DMS79 (cell line): ENCODE results near the gene CCDC81.
A peak's percentile ranks its signal among the peaks of the same experiment; 100 is the strongest.

Experiments
- DNase-seq: peaks from one replicate; lab custom pipeline; 2025; lab: John Stamatoyannopoulos, UW

Gene CCDC81

DNA sequence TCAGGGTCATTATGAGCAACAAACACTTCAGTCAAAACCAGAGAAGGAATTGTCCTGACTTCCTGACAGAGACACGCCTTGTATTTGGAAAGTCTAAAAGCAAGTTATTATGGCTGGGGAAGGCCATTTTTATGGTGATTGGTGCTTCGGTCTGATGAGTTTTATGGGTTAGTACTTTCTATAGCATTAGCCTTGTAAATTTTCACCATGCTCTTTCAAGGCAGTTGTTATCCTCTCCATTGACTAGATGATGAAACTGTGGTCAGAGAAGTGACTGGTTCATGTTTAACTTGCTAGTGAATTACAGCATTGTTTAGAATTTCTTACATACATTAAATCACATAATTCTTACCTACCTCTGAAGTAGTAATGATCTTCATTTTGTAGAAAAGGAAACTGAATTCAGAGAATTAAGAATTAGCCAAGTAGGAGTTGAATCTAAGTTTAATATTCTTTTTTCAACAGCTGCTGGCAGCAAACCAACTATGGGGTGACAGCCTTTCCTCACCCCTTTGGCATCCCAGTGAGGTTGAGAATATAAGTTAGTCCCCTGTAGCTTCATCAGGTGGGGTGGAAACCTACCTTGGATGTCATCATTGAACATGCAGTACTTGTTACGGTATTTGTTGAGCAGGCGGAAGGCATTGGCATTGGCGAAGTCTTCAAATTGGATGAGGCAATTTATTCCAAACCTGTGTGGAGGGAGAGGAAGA, 90.0 kb downstream of the CCDC81 start:
- DNase-seq = peak; percentile 42

DNA sequence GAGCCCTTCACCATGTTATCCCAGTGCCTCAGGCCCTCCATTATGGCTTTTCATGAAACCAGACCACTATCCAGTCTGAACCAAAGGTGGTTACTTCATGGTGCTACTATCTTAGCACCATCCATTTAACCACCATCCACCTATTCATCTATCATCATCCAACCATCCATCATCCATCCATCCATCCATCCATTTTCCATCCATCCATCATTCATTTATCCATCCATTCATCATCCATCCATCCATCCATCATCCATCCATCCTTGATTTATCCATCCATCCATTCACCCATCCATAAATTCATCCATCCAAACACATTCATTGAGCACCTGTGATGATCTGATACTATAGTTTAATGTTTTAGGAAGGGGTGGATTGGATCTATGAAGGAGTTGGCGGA, 93.5 kb downstream of the CCDC81 start:
- no peak for DNase-seq

GRCh38 chr11:86469491-86470388, 95.1 kb downstream of the CCDC81 start:
- no peak for DNase-seq
